GM23248 (cell line): Measurements from ENCODE around the gene CELA2A.

Source experiments
- EZH2 ChIP-seq: fragments of 200-600 bp; sonication (generic); IDR thresholded peaks from 2 replicates; pipeline ENCODE4 v1.6.1; 2018; ENCODE audit warnings: antibody characterized with exemption, mild to moderate bottlenecking; ENCODE audit not compliant: insufficient read depth, poor library complexity, severe bottlenecking
- EZH2phosphoT487 ChIP-seq: fragments of 200-600 bp; sonication (generic); IDR thresholded peaks from 2 replicates; pipeline ENCODE4 v1.6.1; 2018; ENCODE audit warnings: antibody characterized with exemption, moderate library complexity, mild to moderate bottlenecking, low read depth; ENCODE audit not compliant: insufficient read depth

- TF ChIP-seq EZH2phosphoT487 = no peak
- TF ChIP-seq EZH2 = no peak
Measured at GRCh38 chr1:15428815-15429435, 27.6 kb upstream of the CELA2A start.
